Adrenal gland (tissue), 5 donors: ENCODE data around the gene APOBEC2.

Experiments used
- CTCF ChIP-seq, 6 experiments: fragments of 450-650 bp in 4 of 6; fragments of 200-600 bp in 2 of 6; sonication (generic) in 1 of 6; IDR thresholded peaks; 1 replicate in 5 of 6; 2 replicates in 1 of 6; pipeline versions ENCODE4 v1.5.1 to v1.8.0; 2016 to 2021; ENCODE audit warnings: antibody characterized with exemption in 6 of 6, mild to moderate bottlenecking in 2 of 6, moderate library complexity in 1 of 6
- POLR2A ChIP-seq, 2 donors: fragments of 450-650 bp; IDR thresholded peaks; one replicate each; pipeline ENCODE4 v1.6.1; 2017; ENCODE audit warnings: antibody characterized with exemption in 2 of 2, mild to moderate bottlenecking in 2 of 2, moderate library complexity in 1 of 2
- donor health status: DM: no; HTN: no; CAD: no.

- TF ChIP-seq CTCF (IDR thresholded peaks at IDR 0.05), result no peak
- TF ChIP-seq POLR2A (IDR thresholded peaks at IDR 0.05), result no peak
Observed at GRCh38 chr6:41088451-41088850, 35.4 kb downstream of the APOBEC2 start.
